Measurements from ENCODE around the gene THAP4. TPM values are rescaled to one million over a fixed set of nuclear protein-coding genes. Genes with fewer than 3 reads are reported as not detected.
"Not testable (repeated sequence)": the region's sequence is repeated elsewhere in the genome, so short reads cannot be mapped to it uniquely, and the experiment has no call there.

Gene THAP4
- total RNA-seq, 1 donor from 2014 or later, result 59.1 TPM

- TF ChIP-seq CTCF (conservative IDR thresholded peaks at IDR 0.05), result peak; percentile 57
- no peaks in the 10 kb centered on the region for H3K9me3 Mint-ChIP-seq
- H3K4me3 Mint-ChIP-seq, result no peak overlapping the region
- DNase-seq (ENCODE audit: low read depth, low spot score), result peak; percentile 36
- peaks cover 2% of the 10 kb centered on the region for H3K36me3 Mint-ChIP-seq (ENCODE audit: low read depth)
- no peak overlapping the region for H3K27ac Mint-ChIP-seq (ENCODE audit: unreplicated experiment)
- no peaks in the 10 kb centered on the region for H3K27me3 Mint-ChIP-seq (ENCODE audit: low read depth)
- no peaks in the 10 kb centered on the region for H3K4me1 Mint-ChIP-seq
Observed at GRCh38 chr2:241595600-241596140, 41.3 kb downstream of the THAP4 start.

GRCh38 chr2:241593271-241593670 is 43.7 kb downstream of the THAP4 start:
- DNase-seq (ENCODE audit: low read depth, low spot score), result no peak
- H3K27me3 Mint-ChIP-seq (ENCODE audit: low read depth), result no peaks in the 10 kb centered on the region
- TF ChIP-seq CTCF (conservative IDR thresholded peaks at IDR 0.05), result no peak
- no peaks in the 10 kb centered on the region for H3K4me1 Mint-ChIP-seq
- H3K36me3 Mint-ChIP-seq (ENCODE audit: low read depth), result no peaks in the 10 kb centered on the region
- peaks cover 5% of the 10 kb centered on the region for H3K9me3 Mint-ChIP-seq
- no peak overlapping the region for H3K27ac Mint-ChIP-seq (ENCODE audit: unreplicated experiment)
- H3K4me3 Mint-ChIP-seq, result no peak overlapping the region

- H3K36me3 Mint-ChIP-seq (ENCODE audit: low read depth), result no peaks in the 10 kb centered on the region
- peaks cover 6% of the 10 kb centered on the region for H3K9me3 Mint-ChIP-seq
- DNase-seq (ENCODE audit: low read depth, low spot score), result no peak
- no peak overlapping the region for H3K4me3 Mint-ChIP-seq
- H3K27me3 Mint-ChIP-seq (ENCODE audit: low read depth), result no peaks in the 10 kb centered on the region
- no peak overlapping the region for H3K27ac Mint-ChIP-seq (ENCODE audit: unreplicated experiment)
- no peaks in the 10 kb centered on the region for H3K4me1 Mint-ChIP-seq
- TF ChIP-seq CTCF (conservative IDR thresholded peaks at IDR 0.05), result no peak
Observed at GRCh38 chr2:241592126-241592845, 44.7 kb downstream of the THAP4 start.

- H3K27ac Mint-ChIP-seq (ENCODE audit: unreplicated experiment); DNase-seq (ENCODE audit: low read depth, low spot score); H3K36me3 Mint-ChIP-seq (ENCODE audit: low read depth); H3K4me1 Mint-ChIP-seq; H3K9me3 Mint-ChIP-seq; H3K4me3 Mint-ChIP-seq; H3K27me3 Mint-ChIP-seq (ENCODE audit: low read depth): not testable (repeated sequence)
Observed at GRCh38 chr2:241590496-241591455, 46.2 kb downstream of the THAP4 start.

- not testable (repeated sequence) for H3K27ac Mint-ChIP-seq (ENCODE audit: unreplicated experiment); H3K27me3 Mint-ChIP-seq (ENCODE audit: low read depth); DNase-seq (ENCODE audit: low read depth, low spot score); H3K4me1 Mint-ChIP-seq; H3K36me3 Mint-ChIP-seq (ENCODE audit: low read depth); H3K4me3 Mint-ChIP-seq; H3K9me3 Mint-ChIP-seq
Observed at GRCh38 chr2:241589863-241590262, 47.1 kb downstream of the THAP4 start.

GRCh38 chr2:241586564-241587264 is 50.2 kb downstream of the THAP4 start:
- peaks cover 21% of the 10 kb centered on the region for H3K9me3 Mint-ChIP-seq
- H3K4me3 Mint-ChIP-seq, result no peak overlapping the region
- peaks cover 5% of the 10 kb centered on the region for H3K4me1 Mint-ChIP-seq
- H3K27me3 Mint-ChIP-seq (ENCODE audit: low read depth), result no peaks in the 10 kb centered on the region
- DNase-seq (ENCODE audit: low read depth, low spot score), result no peak
- no peak for TF ChIP-seq CTCF (conservative IDR thresholded peaks at IDR 0.05)
- H3K27ac Mint-ChIP-seq (ENCODE audit: unreplicated experiment), result no peak overlapping the region
- peaks cover 38% of the 10 kb centered on the region for H3K36me3 Mint-ChIP-seq (ENCODE audit: low read depth)
